OCI-LY3 (cell line): ENCODE measurements around the gene KRTAP10-2.

Experiments used
- H2AFZ ChIP-seq: fragments of 200-600, 300-600 bp; shearing (Covaris generic); 2 replicates; pipeline ENCODE4 v1.6.0; 2014; ENCODE audit warnings: antibody characterized with exemption, low read depth, low read length
- H3K27ac ChIP-seq: fragments of 200-600, 300-600 bp; sonication (generic); 2 replicates; pipeline ENCODE4 v1.5.1; 2014; ENCODE audit warnings: mild to moderate bottlenecking, low read length, moderate library complexity, mixed read lengths
- H3K27me3 ChIP-seq: fragments of 200-600, 300-600 bp; sonication (generic); 2 replicates; pipeline ENCODE4 v1.6.1; 2014; ENCODE audit warnings: low read depth, low read length, mixed read lengths
- H3K36me3 ChIP-seq: fragments of 200-600, 300-600 bp; sonication (generic); replicated peaks from 2 replicates; pipeline ENCODE3; 2014; ENCODE audit warnings: low read depth, low read length, mixed read lengths
- H3K4me1 ChIP-seq: fragments of 300-600, 200-600 bp; sonication (generic); 2 replicates; pipeline ENCODE4 v1.6.1; 2014; ENCODE audit warnings: low read length, mixed read lengths
- H3K4me2 ChIP-seq: fragments of 200-600, 300-600 bp; sonication (generic); 2 replicates; pipeline ENCODE4 v1.6.1; 2014; ENCODE audit warnings: low read length, mixed read lengths
- H3K4me3 ChIP-seq: fragments of 300-600, 200-600 bp; sonication (generic); 2 replicates; pipeline ENCODE4 v1.5.1; 2014; ENCODE audit warnings: antibody characterized with exemption, mild to moderate bottlenecking, low read length, moderate library complexity
- H3K79me2 ChIP-seq: fragments of 300-600, 200-600 bp; shearing (Covaris generic); 2 replicates; pipeline ENCODE4 v1.6.1; 2014; ENCODE audit warnings: mild to moderate bottlenecking, low read length, mixed read lengths
- H3K9ac ChIP-seq: fragments of 300-600, 200-600 bp; shearing (Covaris generic); 2 replicates; pipeline ENCODE4 v1.6.0; 2014; ENCODE audit warnings: mild to moderate bottlenecking, low read length, moderate library complexity
- H3K9me3 ChIP-seq: fragments of 200-600, 300-600 bp; shearing (Covaris generic); 2 replicates; pipeline ENCODE4 v1.6.1; 2014; ENCODE audit warnings: low read length, mixed read lengths; ENCODE audit not compliant: insufficient read depth
- H4K20me1 ChIP-seq: fragments of 200-600, 300-600 bp; sonication (generic); 2 replicates; pipeline ENCODE4 v1.6.1; 2016; ENCODE audit warnings: low read length, mixed read lengths; ENCODE audit not compliant: insufficient read depth
- EZH2phosphoT487 ChIP-seq: fragments of 200-600 bp; shearing (Covaris generic); IDR thresholded peaks from 2 replicates; pipeline ENCODE4 v1.6.1; 2018; ENCODE audit warnings: antibody characterized with exemption, mixed run types, low read depth
- TF ChIP-seq, protein P1 (sequence below): fragments of 200-600, 300-600 bp; sonication (generic); IDR thresholded peaks from 2 replicates; pipeline ENCODE4 v1.5.1; 2014; ENCODE audit warnings: antibody characterized with exemption, low read length, low read depth

KRTAP10-2 gene

DNA sequence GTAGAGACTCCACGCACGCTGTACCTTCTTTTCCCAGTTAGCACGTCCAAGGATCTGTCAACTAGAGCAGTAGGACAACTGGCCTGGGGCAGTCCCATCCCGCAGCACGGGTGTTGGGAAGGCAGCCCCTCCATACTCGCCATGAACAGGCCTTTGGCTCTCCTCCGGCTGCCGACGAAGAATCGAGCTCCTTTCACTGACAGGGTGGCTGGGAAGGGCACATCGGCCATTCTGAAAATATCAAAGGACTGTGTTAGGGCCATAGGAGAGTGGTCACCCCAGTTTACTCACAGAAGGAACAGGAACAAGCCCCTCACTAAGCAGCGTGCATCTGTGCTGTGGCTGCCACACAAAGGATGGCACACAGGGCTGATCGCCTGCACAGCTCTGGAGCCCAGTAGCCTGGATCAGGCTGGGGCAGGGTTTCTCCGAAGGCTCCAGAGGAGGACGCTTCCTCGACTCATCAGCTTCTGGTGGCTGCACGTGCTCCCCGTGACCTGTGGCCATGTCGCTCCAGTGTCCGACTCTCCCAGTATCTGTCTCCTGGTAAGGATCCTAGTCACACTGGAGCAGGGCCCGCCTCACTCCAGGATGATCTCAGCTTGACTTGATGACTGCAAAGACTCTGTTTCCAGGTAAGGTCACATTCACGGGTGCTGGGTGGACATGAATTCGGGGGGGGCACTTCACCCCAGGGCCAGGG lies 20.3 kb downstream of the KRTAP10-2 start:
- no peak overlapping the region for H2AFZ ChIP-seq
- no peaks in the 10 kb centered on the region for H4K20me1 ChIP-seq
- H3K27me3 ChIP-seq, result no peaks in the 10 kb centered on the region
- no peaks in the 10 kb centered on the region for H3K36me3 ChIP-seq
- H3K4me1 ChIP-seq, result no peaks in the 10 kb centered on the region
- H3K4me3 ChIP-seq, result no peak overlapping the region
- H3K27ac ChIP-seq, result no peak overlapping the region
- TF ChIP-seq EZH2phosphoT487, result no peak
- TF ChIP-seq, protein P1, sequence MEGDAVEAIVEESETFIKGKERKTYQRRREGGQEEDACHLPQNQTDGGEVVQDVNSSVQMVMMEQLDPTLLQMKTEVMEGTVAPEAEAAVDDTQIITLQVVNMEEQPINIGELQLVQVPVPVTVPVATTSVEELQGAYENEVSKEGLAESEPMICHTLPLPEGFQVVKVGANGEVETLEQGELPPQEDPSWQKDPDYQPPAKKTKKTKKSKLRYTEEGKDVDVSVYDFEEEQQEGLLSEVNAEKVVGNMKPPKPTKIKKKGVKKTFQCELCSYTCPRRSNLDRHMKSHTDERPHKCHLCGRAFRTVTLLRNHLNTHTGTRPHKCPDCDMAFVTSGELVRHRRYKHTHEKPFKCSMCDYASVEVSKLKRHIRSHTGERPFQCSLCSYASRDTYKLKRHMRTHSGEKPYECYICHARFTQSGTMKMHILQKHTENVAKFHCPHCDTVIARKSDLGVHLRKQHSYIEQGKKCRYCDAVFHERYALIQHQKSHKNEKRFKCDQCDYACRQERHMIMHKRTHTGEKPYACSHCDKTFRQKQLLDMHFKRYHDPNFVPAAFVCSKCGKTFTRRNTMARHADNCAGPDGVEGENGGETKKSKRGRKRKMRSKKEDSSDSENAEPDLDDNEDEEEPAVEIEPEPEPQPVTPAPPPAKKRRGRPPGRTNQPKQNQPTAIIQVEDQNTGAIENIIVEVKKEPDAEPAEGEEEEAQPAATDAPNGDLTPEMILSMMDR, result no peak
- no peaks in the 10 kb centered on the region for H3K79me2 ChIP-seq
- H3K9me3 ChIP-seq, result no peaks in the 10 kb centered on the region
- no peak overlapping the region for H3K4me2 ChIP-seq
- no peak overlapping the region for H3K9ac ChIP-seq

DNA sequence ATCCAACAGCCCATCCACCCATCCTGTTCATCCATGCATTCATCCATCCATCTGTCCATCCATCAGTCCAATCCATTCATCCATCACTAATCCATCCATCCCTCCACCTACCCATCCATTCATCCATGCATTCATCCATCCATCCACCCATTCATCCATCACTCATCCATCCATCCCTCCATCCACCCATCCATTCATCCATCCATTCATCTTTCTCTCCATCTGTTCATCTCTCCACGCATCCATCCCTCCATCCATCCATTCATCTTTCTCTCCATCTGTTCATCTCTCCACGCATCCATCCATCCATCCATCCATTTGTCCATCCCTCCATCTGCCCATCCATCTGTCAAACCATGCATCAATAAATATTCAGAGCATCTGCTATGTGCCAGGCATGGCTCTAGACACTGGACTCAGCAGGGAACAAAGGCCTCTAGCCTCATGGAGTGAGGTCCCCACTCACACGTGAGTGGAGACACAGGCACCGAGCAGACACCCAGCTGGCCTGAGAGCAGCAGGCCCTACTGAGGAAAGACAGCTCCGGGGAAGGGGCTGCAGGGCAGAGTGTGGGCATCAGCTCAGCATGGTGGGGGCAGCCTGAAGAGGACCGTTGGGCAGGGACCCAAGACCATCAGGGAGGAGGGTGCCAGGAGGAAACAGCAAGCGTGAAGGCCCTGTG lies 20.9 kb downstream of the KRTAP10-2 start:
- Histone ChIP-seq H3K36me3 (no peaks in the 10 kb centered on the region), H3K4me2 (no peak overlapping the region), H3K4me3 (no peak overlapping the region), H3K27ac (no peak overlapping the region), H3K9ac (no peak overlapping the region), H3K9me3 (no peaks in the 10 kb centered on the region), H3K79me2 (no peaks in the 10 kb centered on the region), H4K20me1 (no peaks in the 10 kb centered on the region), H3K27me3 (no peaks in the 10 kb centered on the region), H3K4me1 (no peaks in the 10 kb centered on the region), H2AFZ (no peak overlapping the region)
- no peak for TF ChIP-seq EZH2phosphoT487
- TF ChIP-seq, protein P1, result no peak

DNA sequence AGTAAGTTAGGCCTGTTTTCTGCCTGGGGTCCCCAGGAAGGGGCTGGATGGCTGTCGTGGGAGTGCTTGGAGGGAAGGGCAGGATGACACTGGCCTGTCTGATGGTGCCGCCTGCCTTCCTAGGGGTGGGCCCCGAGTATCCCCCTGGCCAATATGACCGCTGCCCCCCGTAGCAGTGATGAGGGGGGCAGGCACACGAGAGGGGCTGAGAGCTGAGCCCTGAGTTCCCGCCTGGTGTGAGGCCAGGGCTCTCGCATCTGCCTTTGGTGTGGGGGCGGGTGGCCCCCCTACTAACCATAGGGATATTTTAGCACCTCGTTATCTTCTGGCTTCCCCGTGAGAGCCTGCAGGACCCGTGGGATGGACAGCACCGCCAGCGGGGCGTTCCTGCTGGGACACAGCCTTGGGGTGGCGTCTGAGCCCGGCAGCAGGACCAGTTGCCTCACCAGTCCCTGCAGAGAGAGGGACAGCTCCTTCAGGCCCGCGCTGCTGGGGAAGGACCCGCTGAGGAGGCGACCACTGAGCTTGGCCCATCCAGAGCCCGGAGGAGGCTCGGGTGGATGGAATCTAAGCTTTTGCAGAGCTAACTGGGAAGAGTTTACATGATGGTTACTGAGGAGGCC lies 21.7 kb downstream of the KRTAP10-2 start:
- TF ChIP-seq EZH2phosphoT487, result no peak
- no peak overlapping the region for H2AFZ ChIP-seq
- no peaks in the 10 kb centered on the region for H3K36me3 ChIP-seq
- H3K4me2 ChIP-seq, result no peak overlapping the region
- no peaks in the 10 kb centered on the region for H3K9me3 ChIP-seq
- H3K9ac ChIP-seq, result no peak overlapping the region
- H3K4me3 ChIP-seq, result no peak overlapping the region
- H3K79me2 ChIP-seq, result no peaks in the 10 kb centered on the region
- no peaks in the 10 kb centered on the region for H3K27me3 ChIP-seq
- no peak overlapping the region for H3K27ac ChIP-seq
- H3K4me1 ChIP-seq, result no peaks in the 10 kb centered on the region
- no peaks in the 10 kb centered on the region for H4K20me1 ChIP-seq

DNA sequence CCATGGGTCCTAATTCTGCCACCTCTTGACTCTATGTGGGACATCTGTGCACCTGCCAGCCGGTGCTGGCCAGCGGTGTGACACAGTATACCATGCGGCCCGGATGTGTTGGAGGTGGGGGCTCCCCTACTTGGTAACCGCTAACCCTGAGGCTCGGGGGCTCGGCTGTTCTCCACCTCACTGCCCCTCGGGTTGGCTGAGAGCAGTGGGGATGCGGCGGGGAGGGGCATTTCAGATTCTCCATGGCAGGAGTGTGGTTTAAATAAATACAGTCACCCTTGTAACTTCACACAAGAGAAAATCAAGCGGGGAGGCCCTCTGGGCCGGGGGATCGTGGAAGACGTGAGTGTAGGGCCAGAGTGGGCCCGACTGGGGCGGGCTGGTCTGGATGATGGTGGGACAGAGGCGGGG lies 22.3 kb downstream of the KRTAP10-2 start:
- Histone ChIP-seq H3K4me3 (no peak overlapping the region), H3K4me1 (no peaks in the 10 kb centered on the region), H3K79me2 (no peaks in the 10 kb centered on the region), H2AFZ (no peak overlapping the region), H3K36me3 (no peaks in the 10 kb centered on the region), H3K27me3 (no peaks in the 10 kb centered on the region), H3K27ac (no peak overlapping the region), H3K4me2 (no peak overlapping the region), H3K9me3 (no peaks in the 10 kb centered on the region), H4K20me1 (no peaks in the 10 kb centered on the region), H3K9ac (no peak overlapping the region)
- TF ChIP-seq, protein P1, result no peak
- no peak for TF ChIP-seq EZH2phosphoT487
